Epidermal melanocyte (primary cell): ENCODE measurements around the gene KIAA1191.
A peak's percentile ranks its signal among the peaks of the same experiment; 100 is the strongest.
"Not testable (repeated sequence)": the region's sequence is repeated elsewhere in the genome, so short reads cannot be mapped to it uniquely, and the experiment has no call there.

Experiments
- DNase-seq: peaks from one replicate; pipeline ENCODE4 v3.0.0; 2011; ENCODE audit warnings: low spot score; ENCODE audit not compliant: insufficient read length

KIAA1191 gene, protein sequence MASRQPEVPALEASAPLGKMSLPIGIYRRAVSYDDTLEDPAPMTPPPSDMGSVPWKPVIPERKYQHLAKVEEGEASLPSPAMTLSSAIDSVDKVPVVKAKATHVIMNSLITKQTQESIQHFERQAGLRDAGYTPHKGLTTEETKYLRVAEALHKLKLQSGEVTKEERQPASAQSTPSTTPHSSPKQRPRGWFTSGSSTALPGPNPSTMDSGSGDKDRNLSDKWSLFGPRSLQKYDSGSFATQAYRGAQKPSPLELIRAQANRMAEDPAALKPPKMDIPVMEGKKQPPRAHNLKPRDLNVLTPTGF

DNA sequence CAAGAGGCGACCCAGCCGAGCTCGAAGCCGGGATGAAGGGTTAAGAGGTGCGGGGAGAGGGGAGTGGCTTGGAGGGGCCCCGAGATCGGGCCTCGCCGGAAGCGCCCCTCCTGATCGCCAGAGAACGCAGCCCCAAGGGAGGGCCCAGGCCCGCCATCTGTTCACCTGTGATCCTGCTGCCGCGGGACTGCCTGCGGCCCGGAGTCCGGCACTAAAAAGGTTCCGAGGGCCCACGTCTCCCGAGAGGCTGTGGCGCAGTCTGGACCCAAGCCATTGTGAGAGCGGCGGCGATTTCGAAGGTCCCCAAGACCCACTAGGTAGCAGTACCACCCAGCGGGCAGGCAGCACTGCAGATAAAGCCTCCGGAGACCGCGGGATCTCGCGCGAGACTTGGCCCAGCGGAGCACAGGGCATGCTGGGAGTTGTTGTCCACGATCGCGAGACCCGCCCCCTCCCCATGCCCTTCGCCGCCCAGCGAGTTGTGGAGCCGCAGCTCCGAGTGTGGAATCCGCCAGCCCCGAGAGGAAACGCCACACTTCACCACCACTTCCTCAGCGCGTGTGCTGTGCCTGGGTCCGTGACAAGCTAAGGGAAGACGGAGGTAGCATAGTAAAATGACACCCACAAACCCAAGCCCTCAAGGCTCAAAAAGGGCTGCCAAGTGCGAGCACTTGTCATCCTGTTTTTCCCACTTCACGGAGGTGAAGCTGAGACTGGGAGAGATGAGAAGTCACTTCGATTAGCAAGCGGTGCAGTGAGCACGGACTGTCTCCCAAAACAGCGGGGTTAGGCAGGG is at the start of gene KIAA1191:
TSS of gene KIAA1191 (minus strand) at position 328 of the 796 bp plus-strand sequence. CDS start 2,256 bp downstream, outside the sequence.
- peak; percentile 89 for DNase-seq

DNA sequence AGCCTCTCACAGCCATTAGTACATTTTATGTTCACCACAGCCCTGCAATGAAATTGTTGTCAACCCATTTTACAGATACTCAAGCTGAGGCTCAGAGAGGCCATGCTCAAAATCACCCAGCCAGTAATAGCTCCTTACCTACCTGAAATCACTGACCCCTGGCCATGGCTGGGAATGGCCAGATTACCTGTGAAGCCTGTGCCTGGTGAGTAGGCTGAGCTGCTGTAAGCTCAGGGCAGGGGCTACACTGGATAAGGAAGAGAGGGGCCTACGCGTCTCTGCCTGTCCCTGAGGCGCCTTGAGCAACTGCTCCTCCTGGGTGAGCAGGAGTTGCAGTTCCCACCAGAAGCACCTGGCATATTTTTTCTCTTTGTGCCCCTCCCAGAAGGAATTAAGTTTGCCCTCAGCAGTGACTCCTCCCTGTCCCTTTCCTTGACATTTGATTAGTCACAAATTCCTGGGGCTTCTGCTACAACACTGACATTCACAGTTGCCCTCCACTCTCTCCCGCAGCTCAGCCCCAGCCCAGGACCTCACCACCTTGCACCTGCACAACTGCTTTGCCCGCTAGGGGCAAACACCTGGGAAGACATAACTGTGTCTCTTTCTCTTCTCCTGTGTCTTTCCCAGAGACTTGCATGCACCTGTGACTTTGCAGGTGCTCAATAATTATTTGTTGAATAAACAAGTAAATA is 49.1 kb upstream of the KIAA1191 start:
- no peak for DNase-seq

DNA sequence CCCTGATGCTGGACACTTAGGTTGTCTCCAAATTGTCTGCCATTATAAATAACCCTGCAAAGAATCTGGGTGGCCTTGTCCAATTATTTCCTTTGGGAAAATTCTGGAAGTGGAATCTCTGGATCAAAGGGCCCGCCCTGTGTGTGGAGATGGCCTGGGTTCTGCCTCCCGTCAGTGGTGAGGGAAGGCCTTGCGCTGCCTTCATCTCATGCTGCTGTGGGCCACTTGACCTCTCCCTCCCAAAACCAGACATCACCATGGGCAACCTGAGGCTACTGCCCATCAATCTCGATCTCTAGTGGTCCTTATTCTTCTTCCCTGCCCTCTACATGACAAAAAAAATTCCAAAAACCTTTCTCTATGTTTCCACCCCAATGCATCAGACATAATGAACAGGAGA is 48.2 kb upstream of the KIAA1191 start:
- no peak for DNase-seq

DNA sequence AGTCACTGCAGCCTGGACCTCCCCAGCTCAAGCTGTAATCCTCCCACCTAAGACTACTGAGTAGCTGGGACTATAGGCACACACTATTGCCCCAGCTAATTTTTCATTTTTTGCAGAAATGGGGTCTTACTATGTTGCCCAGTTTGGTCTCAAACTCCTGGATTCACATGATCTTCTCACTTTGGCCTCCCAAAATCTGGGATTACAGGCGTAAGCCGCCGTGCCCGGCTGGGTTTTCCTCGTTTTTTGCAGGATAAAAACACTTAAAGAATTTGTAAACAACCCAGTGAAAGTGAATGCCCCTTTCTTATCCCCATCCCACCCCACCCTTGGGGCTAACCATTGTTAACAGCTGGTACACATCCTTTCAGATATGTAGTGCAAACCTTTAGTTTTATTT is 47.0 kb upstream of the KIAA1191 start:
- no peak for DNase-seq

DNA sequence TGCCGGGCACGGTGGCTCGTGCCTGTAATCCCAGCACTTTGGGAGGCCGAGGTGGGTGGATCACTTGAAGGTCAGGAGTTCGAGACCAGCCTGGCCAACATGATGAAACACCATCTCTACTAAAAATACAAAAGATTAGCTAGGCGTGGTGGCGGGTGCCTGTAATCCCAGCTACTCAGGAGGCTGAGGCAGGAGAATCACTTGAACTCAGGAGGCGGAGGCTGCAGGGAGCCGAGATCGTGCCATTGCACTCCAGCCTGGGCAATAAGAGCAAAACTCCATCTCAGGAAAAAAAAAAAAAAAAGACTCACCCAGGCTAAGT is 46.6 kb upstream of the KIAA1191 start:
- not testable (repeated sequence) for DNase-seq

DNA sequence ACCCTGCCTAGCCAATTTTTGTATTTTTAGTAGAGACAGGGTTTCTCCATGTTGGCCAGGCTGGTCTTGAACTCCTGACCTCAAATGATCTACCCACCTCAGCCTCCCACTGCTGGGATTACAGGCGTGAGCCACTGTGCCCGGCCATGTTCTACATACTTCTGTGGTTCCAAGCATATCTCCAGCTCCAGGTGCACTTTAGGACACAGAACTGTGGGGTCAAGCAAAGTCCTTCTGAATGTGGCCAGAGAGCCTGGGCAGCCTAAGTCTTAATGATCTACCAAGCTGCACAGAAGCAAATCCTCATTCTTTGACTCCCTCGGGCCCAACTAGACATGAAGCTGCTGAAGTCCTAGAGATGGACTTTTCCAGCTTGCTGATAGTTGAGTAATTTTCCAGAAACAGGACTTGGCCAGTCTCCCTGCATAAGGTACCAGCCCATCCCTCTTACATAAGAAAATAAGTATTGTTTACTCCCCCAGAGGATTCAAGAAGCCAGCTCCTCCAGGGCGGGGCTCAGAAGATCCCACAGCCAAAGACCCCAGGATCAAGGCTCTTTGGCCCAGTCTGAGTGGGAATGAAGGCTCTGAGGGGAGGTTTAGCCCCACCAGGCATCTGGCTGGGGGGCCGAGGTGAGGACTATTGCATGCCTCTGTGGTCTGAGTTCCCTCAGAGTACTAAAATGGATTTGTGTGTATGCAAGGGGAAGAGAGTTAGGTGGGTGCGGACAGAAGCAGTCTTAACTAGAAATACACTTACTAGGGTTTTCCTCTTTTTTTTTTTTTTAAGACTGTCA is 46.1 kb upstream of the KIAA1191 start:
- DNase-seq = no peak

DNA sequence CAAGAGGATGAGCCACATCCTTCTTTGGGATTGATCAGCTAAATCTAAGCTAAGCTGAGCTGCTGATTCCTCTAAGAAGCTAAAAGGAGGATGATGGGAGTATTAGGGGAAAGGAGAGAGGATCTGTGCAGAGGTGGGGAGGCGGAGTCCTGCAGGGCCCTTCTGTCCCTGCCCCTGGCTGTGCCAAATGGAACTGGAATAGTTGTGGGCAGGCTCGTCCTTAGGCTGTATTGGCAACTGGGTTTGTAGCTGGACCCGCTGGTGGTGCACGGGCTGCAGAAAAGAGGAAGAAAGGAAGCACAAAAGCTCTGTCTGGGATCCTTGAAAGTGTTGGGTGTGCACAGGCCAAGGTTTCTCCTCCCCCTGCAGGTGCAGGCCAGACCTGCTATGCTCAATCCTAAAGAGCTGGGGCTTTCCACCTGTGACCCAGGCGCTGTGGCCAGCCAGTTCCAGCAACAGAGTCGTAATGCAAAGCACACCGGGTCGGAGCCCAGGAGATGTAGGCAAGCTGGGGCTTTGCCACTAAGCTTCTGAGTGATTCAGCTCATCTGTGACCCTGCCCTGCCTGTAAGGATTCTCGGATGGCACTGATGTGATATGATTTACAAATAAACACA is 45.0 kb upstream of the KIAA1191 start:
- DNase-seq = no peak

DNA sequence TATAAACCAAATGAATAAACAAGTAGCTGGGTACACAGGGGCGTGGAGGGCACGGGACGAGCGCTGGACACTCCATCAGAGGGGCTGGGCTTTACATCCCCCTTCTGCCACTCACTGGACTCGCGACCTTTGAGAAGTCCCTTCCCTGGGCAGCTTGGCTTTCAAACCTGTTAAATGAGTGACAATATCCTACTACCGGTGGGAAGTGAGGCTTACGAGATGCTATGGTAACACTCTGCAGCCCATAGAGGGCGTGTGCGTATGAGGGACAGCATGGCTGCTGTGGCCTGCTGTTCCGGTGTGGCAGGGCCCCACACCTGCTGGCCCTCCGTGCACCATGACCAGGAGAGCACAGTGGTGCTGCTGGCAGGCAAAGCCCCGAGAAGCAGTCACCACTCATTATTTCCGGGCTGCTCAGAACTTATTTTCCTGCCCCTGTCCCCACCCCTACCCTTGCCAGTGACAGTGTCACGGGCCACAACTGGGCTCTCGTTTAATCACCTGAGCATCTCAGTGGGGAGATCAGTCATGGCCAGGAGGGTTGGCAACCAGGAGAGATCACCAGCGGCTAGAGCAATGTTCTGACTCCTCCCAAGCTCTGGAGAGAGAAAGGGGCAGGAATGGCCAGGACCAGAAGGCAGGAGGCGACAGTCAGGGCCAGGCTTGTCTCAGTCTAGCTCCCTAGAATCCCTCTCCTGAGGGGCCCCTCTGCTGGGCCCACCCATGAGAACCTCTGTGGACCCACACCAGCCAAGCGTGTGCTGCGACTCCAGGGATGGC is 44.3 kb upstream of the KIAA1191 start:
- DNase-seq = no peak

DNA sequence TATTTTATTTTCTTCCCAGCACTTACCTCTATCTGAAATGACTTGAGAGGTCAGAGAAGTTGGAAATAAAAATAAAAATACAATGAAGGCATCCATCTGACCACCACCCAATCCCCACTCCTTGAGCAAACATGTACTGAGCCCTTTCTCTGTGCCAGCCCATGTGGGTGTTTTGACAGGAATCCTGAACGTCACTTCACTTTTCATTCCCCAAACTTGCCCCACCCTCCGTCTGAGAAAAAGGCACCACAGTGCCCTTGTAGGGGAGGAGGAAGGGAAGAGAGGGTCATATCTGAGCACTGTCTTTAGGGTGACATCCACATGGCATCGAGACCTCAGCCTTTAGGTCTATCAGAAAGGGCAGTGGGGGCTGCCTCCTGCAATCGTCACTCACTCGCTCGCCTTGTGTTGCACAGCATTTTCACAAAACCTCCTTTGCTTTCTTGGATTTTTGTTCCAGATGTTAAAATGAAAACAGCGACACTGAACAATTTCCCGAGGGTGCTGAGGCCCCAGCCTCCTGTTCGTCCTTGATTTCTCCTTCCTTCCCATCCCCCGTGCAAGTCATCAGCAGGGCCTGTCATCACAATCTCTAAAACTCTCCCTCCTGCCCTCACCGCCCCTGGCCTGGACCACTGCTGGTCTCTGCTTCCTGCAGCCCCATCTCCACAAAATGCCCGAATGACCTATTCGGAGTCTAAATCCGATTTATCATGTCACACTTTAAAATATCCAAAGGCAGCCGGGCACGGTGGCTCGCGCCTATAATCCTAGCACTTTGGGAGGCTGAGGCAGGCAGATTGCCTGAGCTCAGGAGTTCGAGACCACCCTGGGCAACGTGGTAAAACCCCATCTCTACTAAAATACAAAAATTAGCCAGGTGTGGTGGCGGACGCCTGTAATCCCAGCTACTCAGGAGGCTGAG is 40.0 kb upstream of the KIAA1191 start:
- no peak for DNase-seq

DNA sequence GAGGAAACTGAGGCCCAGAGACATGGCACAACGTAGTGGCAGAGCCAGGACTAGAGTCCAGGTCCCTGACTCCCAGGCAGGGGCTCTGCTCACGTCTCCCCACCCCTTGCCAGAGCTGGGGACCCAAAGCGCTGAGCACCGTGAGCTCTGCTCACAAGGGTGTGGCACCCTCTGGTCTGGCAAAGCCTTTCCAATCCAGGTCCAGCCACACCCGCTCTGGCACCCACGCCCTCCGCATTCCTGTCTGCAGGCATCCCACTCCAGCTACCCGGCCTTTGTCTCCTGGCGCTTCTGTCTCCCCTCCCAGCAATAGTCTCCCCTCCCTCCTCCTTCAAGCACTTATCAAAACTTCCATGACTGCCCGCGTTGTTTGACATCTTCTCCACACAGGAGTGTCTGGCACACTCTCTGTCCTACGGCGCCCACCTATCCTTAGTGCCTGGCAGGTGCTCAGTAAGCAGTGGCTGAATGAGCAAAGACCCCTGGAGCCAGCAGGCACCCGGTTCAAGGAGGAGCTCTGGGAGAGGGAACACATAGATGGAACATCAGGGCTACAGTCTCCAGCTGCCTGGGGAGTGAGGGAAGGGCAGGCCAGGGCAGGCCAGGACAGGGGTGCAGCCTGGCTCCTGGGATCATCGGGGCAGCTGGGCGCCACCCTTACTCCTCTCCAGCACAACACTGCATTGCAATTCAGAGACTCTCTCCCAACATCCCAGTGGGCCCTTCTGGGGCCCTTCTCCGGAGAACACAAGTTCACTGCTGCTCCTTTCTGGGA is 39.0 kb upstream of the KIAA1191 start:
- DNase-seq = no peak

DNA sequence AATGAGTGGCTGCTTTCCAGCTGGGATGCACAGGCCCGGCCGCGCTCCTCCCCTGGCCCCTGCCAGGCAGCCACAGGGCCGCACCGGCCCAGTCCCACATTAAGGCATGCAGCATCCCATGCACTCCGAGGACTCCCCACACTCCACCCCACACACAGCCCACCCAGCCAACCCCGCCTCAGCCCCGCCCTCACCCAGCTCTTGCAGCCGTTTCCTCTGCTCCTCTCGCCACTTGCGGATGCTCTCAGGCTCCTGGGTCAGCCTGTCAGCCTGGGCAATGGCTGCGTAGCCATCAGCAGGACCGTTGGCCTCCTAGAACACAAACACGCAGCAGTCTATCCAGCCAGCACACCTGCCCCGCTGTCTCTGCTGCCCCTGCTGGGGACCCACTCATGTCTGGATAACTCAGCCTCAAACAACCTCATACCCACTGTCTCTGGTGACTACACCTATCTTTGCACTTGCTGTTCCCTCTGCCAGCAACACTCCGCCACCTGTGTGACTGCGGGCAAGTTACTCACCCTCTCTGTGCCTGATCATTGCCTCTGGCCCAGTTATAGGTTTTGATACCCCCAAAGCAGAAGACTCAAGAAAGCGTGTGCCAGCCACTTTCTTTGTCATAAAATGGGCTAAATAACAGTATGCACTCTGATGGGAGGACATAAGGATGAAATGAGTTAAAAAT is 36.3 kb upstream of the KIAA1191 start:
- no peak for DNase-seq

DNA sequence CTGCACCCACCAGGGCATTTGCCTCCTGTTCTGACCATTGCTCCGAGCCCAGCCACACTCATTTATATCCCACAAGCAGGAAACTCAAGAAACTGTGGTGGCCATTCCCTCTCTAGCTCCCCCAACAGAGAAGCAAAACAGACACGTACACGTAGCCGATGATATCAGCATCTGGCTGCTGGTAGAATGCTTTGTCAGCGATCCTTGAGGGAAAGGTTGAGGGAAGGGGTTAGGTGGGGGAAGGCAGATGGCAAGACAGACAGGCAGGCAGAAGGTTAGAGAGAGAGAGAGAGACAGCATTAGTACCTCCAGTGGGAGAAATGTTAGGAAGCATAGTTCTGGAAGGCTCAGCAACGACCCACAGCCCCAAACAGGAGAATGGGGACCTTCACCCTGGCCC is 34.8 kb upstream of the KIAA1191 start:
- no peak for DNase-seq

DNA sequence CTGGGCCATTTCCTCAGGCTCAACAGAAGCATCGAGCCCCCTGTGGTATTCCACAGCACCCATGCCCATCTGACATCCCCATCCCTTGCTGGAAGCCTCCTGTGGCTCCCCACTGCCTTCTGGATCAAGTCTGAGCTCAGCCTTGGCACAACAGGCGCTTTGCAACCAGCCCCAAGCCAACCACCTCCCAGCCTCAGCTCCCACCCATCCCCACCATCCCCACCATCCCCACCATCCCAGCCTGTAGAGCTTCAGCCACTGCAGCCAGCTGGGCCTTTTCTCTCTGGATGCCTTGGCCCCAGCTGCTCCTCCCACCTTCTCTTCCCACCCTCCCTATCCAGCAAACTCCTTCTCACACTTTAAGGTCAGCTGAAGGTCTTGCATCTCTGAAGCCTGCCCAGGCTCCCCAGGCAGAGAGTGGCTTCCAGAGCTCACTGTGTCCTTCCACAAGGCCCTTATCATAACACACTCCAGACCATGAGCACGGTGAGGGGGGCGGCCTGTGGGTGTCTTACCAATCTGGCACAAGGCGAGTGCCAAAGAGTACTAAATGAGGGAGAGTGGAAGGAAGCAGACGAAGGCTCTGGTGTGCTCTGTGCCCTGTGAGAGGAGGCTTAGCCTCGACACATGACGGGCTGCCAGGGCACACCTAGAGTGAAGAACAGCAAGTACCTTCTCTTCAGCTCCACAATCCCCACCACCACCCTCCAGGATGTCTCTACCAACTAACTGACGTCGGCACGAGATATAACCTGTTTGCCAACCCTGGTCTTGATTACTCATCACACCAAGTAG is 33.5 kb upstream of the KIAA1191 start:
- no peak for DNase-seq

DNA sequence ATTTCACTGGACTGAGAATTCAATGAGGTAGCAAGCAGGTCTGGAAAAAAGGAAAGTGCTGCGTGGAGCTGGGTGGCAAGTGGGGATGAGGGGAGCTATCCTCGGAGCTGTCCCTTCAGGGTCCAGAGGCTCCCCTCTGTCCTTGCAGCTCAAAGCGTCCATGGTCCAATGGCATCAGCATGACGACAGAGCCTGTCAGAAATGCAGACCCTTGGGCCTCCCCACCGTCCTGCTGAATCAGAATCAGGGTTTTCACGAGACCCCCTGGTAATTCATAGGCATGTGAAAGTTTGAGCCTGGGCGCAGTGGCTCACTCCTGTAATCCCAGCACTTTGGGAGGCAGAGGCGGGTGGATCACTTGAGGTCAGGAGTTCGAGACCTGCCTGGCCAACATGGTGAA is 32.5 kb upstream of the KIAA1191 start:
- DNase-seq = no peak

DNA sequence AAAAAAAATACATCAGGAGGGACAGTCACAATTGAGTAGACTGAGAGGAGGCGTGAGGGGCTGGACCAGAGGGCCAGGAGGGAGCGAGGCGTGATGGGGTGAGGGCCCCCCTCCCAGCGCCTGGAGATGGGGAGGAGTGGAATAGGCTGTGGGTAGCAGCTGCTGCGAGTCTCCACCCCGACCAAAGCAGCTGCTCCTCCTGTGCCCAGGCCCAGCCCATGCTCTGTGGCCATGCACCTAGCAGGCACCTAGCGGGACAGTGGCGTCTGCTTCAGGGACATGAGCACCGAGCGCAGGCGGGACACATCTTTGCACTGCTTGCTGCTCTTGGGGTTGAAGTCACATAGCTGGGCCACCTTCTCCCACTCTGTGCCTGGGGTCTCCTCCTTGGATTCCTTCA is 31.0 kb upstream of the KIAA1191 start:
- DNase-seq = no peak

DNA sequence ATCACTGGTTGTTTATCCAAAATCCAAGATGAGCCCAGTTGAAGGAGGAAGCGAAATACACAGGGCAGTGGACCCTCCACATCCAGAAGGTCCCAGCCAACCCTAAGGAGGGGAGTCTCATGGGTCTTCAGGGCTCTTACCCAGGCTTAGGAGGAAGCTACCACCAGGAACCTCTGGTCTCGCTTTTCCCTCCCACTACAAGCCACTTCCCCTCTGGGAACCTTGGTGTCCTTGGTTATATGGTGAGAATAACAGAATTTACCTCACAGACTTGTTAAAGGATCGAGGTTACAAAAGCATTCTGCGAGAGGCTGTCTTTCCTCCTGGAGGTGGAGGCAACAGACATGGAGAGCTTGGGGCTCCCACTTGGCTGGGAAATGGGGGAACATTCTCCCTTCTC is 30.4 kb upstream of the KIAA1191 start:
- no peak for DNase-seq

DNA sequence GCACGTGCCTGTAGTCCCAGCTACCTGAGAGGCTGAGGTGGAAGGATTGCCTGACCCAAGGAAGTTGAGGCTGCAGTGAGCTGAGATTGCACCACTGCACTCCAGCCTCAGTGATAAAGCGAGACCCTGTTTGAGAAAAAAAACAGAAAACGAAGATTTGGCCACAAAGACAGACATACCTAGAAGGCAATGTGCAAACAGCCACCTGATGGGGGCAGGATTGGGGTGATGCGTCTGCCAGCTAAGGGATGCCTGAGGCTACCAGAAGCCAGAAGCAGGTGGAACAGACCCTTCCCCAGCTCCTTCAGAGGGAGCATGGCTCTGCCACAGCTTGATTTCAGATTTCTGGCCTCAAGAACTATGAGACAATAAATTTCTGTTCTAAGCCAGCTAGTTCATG is 29.9 kb upstream of the KIAA1191 start:
- no peak for DNase-seq
